GM21717 (cell line): ENCODE data around the gene PIK3CD.

ENCODE experiments used
- ATAC-seq: cut with Tn5 transposase; IDR thresholded peaks from one replicate; pipeline ENCODE4 v1.9.1; 2021; ENCODE audit warnings: mild to moderate bottlenecking, moderate library complexity; ENCODE audit not compliant: unreplicated experiment

The PIK3CD gene

GRCh38 chr1:9651565-9652378 lies at the start of gene PIK3CD:
TSS of gene PIK3CD (plus strand) at chr1:9651731. CDS start at chr1:9710456, 58,725 bp downstream.
- no peak for ATAC-seq

- ATAC-seq, result no peak
Observed at GRCh38 chr1:9601942-9602793, 49.4 kb upstream of the PIK3CD start.

GRCh38 chr1:9602794-9603167 lies 48.8 kb upstream of the PIK3CD start:
- no peak for ATAC-seq

GRCh38 chr1:9603307-9603706 lies 48.2 kb upstream of the PIK3CD start:
- no peak for ATAC-seq

GRCh38 chr1:9603766-9604753 lies 47.5 kb upstream of the PIK3CD start:
- ATAC-seq, result no peak

DNA sequence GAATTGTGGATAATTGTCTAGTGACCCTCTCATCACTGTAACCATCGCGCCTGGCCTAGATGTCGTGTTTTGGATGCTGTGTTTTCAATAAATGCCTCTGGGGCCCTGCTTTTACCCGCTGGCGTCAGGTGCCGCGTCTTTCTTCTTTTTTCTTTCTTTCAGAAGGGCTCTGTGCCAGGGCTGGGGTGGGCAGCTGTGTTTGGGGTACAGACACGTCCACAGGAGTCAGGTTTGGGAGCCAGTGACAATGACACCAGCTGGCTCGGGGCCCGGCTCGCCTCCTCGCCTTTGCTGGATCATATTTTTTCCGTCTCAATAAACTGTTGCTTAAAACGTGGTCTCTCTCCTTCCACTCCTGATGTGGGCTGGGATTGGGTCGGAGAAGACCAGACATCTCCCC lies 46.7 kb upstream of the PIK3CD start:
- ATAC-seq, result no peak

DNA sequence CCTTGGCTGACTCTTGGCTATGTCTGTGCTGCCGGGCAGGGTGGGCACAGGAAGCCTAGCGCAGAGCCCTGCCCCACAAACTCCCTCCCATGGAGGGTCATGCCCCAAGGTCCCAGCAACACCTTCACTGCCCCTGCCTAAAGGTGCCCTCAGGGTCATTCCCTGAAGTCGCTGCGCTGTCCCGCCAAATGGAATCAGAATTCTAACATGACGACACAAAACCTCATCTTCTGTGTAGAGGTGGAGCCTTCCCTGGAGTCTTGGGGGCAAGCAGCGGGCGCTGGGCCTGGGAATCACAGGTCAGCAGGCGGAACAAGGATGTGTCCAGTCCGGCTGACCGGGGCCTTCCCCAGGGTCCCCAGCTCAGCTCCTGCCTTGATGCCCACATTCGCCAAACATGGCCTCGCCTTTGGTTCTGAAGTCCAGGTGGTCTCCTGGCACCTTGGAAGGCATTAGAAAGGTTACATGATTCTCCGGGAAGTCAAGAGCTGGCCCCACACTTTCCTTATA lies 45.5 kb upstream of the PIK3CD start:
- no peak for ATAC-seq

GRCh38 chr1:9606458-9606857 lies 45.1 kb upstream of the PIK3CD start:
- no peak for ATAC-seq

DNA sequence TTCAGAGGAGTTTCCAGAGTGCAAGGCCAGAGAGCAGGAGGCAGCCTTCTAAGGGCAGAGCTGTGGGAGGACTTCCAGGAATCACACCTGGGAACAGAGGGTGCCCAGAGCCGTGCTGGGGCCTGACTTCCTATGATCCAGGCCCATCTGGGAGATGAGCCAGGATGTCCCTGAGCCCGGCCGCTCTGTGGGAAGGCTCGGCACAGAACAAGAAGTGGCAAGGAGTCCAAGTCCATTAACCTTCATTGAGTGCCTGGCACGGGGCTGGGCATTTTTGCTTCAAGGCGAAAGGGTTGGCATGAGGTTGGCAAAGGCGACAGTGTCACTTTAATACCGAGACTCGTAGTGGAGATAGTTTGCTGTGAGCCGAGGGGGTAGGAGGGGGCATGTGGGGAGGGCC lies 44.6 kb upstream of the PIK3CD start:
- no peak for ATAC-seq

GRCh38 chr1:9607352-9607751 lies 44.2 kb upstream of the PIK3CD start:
- no peak for ATAC-seq

GRCh38 chr1:9609998-9610397 lies 41.5 kb upstream of the PIK3CD start:
- ATAC-seq, result no peak

DNA sequence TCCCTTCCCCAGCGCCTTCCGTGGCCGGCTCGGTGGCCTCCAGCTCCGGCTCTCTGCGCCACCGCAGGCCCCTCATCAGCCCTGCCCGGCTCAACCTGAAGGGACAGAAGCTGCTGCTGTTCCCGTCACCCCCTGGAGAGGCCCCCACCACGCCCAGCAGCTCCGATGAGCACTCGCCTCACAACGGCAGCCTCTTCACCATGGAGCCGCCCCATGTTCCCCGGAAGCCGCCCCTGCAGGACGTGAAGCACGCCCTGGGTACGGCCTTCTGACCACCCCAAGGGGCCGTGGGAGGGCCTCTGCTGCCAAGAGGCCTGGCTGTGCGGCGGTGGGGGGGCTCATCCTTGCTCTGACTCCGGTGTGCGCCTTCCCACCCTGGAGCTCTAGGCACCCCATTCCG lies 41.0 kb upstream of the PIK3CD start:
- no peak for ATAC-seq

DNA sequence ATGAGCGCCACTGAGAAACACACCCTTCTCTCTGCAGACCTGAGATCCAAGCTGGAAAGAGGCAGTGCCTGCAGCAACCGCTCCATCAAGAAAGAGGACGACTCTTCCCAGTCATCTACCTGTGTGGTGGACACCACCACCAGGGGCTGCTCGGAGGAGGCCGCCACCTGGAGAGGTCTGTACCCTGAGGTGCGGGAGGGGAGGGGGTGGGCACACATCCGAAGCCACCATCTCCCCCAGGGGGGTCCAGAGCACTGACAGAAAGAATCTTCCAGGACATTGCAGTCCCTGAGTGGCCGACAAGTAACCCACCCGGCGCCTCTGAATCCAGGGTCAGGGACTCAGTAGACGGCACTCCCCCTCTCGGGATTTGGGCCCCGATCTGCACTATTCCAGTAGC lies 39.8 kb upstream of the PIK3CD start:
- ATAC-seq, result no peak

- no peak for ATAC-seq
Observed at GRCh38 chr1:9612162-9612845, 39.2 kb upstream of the PIK3CD start.

DNA sequence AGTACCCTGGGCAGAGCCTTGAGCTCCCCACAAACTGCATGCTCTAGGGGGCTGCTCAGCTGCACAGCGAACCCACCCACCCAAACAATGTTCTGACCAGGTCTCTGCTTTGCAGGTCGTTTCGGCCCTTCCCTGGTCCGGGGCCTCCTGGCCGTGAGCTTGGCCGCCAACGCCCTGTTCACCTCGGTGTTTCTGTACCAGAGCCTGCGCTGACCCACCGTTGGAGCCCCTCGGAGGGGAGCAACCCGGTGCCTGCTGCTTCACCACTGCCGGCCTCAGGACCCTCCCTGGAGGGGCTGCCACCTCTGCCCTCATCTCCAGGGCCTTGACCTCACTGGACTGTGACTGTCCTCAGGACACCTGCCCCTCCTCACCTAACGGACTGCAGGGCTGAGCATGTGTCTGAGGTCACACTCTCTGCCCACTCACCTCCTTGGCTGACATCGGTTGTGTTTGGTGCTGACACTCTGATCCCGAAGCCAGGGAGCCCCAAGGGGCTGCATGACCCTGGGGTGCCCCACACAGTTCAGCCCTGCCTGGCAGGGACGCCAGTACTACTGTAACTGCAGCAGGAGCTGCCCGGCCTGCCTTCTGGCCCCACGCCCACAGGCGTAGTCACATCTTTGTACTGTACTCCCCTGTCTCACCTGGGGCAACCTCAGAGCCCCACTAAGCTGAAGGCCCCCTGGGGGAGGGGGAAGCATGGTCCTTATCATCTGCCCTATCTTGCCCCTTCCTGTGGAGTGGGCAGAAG lies 38.5 kb upstream of the PIK3CD start:
- no peak for ATAC-seq

DNA sequence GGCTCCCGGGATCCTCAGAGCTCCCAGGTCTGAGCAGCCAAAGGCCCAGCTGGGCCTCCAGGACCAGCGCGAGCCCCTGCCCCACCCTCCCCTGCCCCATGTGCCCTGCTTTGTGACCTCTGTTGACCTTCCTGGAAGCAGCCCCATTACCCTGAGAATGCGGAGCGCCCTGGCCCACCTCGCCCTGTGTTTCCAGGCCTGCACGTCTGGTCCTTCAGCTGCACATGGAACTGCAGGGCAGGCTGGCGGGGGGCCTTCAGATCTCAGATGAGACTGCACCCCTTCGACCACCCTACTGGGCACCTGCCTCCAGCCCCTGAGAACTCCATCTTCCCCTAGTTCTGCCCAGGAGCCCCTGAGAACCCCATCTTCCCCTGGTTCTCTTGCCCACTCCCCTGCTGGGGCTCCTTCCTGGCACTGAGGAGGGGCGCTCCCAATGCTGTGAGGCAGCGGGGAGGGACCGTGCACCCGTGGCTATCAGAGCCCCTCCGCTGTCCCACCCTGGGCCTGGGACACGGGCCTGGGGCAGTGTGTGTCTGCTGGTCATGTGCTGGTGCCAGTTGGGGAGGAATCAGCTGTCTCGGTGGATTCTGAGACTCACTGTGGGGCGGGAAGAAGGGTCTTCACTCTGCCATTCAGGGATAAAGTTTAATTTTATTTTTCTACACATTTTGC lies 37.8 kb upstream of the PIK3CD start:
- ATAC-seq, result no peak

DNA sequence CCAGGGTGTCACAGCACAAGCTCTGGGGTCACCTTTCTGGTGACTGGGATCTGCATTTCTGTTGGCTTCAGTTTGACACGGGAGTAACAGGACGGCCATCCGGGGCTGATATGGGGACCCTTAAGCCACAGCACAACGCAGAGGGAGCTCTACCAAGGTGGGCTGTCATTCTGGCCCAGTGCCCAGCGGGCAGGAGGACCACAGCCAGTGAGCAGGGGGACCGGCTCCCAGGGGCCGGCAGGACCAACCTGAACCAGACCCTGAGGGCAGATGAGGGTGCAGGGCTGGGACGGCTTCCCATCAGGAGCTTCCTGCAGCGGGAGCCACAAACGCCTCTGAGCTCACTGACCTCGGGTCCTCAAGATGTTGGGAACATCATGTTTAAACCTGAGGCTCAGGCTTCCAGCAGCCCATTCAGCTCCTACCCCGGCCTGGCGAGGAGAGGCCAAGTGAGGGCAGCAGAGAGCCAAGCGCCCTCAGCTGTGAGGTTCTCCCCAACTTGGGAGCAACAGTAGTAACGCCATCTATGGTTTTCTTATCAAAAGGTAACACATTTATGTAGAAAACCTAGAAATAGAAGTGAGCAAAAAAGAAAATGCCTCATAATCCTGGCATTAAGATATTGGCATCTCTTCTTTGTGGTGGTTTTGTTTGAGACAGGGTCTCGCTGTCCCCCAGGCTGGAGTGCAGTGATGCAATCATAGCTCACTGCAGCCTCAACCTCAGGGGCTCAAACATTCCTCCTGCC lies 36.0 kb upstream of the PIK3CD start:
- no peak for ATAC-seq
